Muscle of leg (tissue), 11 donors: ENCODE data around the gene ALOX12B. TPM values are rescaled to one million over a fixed set of nuclear protein-coding genes. Genes with fewer than 3 reads are reported as not detected.
"Not testable (repeated sequence)": the region's sequence is repeated elsewhere in the genome, so short reads cannot be mapped to it uniquely, and the experiment has no call there.

Experiments
- DNase-seq: peaks from one replicate; pipeline ENCODE4 v3.0.0; 2013
- H3K27ac ChIP-seq: one replicate; pipeline ENCODE4 v1.5.1; 2013; ENCODE audit warnings: mild to moderate bottlenecking, low read length, control low read depth
- H3K27me3 ChIP-seq: one replicate; pipeline ENCODE4 v1.6.1; 2013; ENCODE audit warnings: low read length; ENCODE audit not compliant: control insufficient read depth, insufficient read depth
- H3K36me3 ChIP-seq: one replicate; pipeline ENCODE4 v1.6.1; 2013; ENCODE audit warnings: low read length; ENCODE audit not compliant: control insufficient read depth, insufficient read depth
- H3K4me1 ChIP-seq: one replicate; pipeline ENCODE4 v1.6.1; 2013; ENCODE audit warnings: low read length; ENCODE audit not compliant: control insufficient read depth, insufficient read depth
- H3K4me3 ChIP-seq: one replicate; pipeline ENCODE4 v1.5.1; 2013; ENCODE audit warnings: low read length, control low read depth
- H3K9me3 ChIP-seq: replicated peaks from 2 replicates; pipeline ENCODE4 v1.6.1; 2013; ENCODE audit warnings: low read depth, low read length; ENCODE audit not compliant: control insufficient read depth
- WGBS: methylation state at CpG from one replicate; pipeline ENCODE4 v1.1.5; 2013; ENCODE audit warnings: missing lambda C conversion rate; ENCODE audit not compliant: insufficient coverage; 5-methylcytosine and 5-hydroxymethylcytosine counted together
- polyA plus RNA-seq, 8 donors: library from polyadenylated mRNA; unstranded; fragments of 120-200 nt; gene quantifications; one replicate each; pipeline versions ENCODE4 v1.2.1 to v1.2.3, GENCODE V29; 2013; ENCODE audit warnings: inconsistent platforms in 1 of 8, low replicate concordance in 1 of 8; ENCODE audit not compliant: insufficient read length in 8 of 8, insufficient read depth in 1 of 8
- total RNA-seq: library from RNA; stranded (reverse); fragments of 120-200 nt; gene quantifications from one replicate; pipeline ENCODE4 v1.2.4, GENCODE V29; 2013

ALOX12B gene
- total and polyA plus RNA-seq, 9 donors: not detected

DNA sequence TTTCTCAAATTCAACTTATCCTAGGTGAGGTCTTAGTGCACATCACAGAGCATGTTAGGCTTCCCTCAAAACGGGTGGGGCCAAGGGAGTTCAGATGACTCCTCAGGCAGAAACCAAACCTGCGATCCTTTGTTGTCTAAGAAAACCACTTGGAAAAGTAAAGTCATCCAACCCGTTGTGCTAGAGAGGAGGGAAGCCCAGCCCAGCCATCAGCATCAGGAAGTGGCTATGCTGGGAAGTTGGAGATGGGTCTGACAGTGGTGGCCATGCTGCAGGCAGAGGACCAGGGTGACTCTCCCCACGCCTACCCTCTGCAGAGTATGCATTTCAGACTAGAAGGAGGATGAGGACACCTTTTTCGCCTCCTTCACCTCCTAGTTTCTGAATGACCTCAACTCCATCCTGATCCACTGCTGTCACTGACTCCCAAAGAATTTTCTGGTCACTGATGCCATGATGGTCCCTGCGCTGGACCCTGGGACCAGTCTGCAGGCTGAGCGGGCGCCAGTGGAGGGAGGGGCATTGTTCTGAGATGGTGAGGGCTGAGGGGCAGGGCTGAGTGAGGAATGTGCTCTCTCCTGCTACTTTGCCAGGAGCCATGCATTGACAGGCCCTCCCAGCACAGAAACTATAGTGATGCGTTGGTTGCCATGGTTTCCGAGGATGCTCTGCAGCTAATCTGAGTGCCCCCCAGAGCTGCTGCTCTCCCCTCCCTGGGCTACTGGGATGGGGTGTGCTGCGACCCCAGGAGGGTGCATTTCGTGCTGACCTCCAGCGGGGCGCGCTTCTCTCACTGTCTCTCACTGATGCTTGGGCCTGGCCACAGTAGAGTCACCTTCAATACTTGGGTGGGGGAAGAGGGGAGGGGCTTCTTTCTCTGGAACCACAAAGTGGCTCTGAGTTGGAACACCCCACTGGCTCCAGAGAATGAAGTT lies 20.4 kb downstream of the ALOX12B start:
- WGBS: 55% methylated on average over 5 of the region's 15 CpGs
- H3K27me3 ChIP-seq: peaks cover 75% of the 10 kb centered on the region
- no peak for DNase-seq

DNA sequence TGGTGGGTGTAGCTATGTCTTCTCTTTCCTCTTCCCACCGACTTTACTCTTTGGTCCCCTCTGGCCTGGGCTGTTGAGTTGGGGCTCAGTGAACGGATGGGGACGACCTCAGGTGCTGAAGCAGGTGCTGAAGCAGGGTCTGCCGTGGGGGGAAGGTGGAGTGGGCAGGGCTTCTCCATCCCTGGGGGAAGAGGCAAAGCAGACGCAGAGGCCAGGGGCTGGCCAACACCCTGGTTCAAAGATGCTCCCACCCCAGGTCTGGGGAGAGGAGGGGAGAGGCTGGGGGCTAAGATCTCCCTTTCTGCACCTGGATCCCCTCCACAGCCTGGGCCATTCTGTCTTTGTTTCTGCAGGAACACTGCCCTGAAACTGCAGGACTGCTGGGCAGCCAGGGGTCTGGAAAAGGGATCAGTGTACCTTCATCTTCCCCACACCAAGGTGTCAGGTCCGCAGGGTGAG lies 22.9 kb downstream of the ALOX12B start:
- no peaks in the 10 kb centered on the region for H3K4me1 ChIP-seq
- H3K4me3 ChIP-seq: no peak overlapping the region
- WGBS: 30% methylated on average over 4 of the region's 6 CpGs
- H3K27ac ChIP-seq: no peak overlapping the region
- H3K9me3 ChIP-seq: no peaks in the 10 kb centered on the region
- H3K27me3 ChIP-seq: peaks cover 70% of the 10 kb centered on the region
- no peak for DNase-seq
- no peaks in the 10 kb centered on the region for H3K36me3 ChIP-seq

More for the DNA sequence above, 20.4 kb downstream of the ALOX12B start:
- Histone ChIP-seq H3K36me3 (no peaks in the 10 kb centered on the region), H3K4me3 (no peak overlapping the region), H3K9me3 (no peaks in the 10 kb centered on the region), H3K27ac (no peak overlapping the region), H3K4me1 (peaks cover under 1% of the 10 kb centered on the region)

DNA sequence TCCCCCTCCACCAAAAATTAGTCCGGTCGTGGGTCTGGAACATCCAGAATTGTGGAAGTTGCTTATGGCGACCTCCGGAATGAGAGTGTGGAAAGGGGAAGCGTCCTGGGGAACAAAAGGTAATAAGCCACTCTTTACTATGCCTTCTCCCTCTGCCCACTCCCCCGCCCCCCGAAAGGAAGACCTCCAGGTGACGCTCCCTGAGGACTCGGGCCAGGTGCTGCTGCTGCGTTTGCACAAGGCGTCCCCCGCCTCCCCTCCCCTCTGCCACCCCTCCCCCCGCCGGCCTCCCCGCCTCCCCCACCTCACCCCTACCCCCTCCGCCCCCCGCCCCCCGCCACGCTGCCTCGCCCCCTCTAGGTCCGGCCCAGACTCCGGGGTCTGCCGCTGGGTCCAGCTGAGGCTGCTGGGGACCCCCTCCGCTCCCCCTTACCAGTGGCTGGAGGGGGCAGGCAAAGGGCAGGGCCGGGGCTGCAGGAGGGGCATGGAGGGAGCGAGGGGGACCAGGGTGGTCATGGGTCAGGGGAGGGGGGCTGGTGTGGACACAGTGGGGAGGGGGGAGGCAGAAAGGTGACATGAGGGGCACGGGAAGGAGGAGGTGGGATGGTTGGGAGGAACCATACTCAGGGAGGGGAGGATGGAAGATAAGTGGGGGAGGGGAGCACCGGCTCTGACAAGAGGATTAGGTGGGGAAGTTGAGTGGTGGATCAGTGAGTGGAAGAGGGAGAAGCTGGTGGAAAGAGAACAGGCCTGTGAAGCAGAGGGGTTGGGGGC lies 23.6 kb downstream of the ALOX12B start:
- DNase-seq: no peak
- Histone ChIP-seq H3K27ac (no peak overlapping the region), H3K36me3 (no peaks in the 10 kb centered on the region), H3K27me3 (peaks cover 70% of the 10 kb centered on the region), H3K9me3 (no peaks in the 10 kb centered on the region), H3K4me3 (no peak overlapping the region), H3K4me1 (no peaks in the 10 kb centered on the region)
- WGBS: 4% methylated on average over 4 of the region's 28 CpGs

DNA sequence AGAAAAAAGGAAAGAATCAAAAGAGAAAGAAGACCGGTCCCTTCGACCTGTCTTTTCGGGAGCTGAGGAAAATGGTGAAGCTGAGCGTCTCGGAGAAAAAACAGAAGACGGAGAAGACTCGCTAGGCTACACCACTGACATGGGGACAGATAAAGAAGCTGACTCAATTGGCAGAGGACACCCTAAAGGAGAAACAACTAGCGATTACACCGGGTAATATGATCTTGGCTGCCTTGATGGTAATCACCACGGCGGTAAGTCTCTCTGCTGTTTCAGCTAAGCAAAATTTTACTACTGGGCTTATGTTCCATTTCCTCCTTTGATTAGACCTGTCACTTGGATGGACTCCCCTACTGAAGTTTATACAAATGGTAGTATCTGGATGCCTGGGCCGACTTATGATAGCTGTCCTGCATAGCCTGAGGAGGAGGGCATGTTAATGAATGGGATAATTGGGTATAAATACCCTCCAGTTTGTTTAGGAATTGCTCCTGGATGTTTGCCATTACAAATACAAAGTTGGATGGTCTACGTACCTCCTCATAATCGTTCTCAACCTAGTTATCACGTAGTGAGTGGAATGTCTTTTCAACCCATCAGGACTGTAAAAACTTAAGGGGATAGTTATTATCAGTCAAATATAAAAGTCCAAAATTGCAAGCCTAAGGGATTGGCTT lies 24.6 kb downstream of the ALOX12B start:
- peaks cover 72% of the 10 kb centered on the region for H3K27me3 ChIP-seq
- 3% methylated on average over 9 of the region's 15 CpGs for WGBS
- no peak overlapping the region for H3K27ac ChIP-seq
- no peak for DNase-seq
- no peak overlapping the region for H3K4me3 ChIP-seq
- no peaks in the 10 kb centered on the region for H3K36me3 ChIP-seq
- H3K4me1 ChIP-seq: no peaks in the 10 kb centered on the region
- no peaks in the 10 kb centered on the region for H3K9me3 ChIP-seq

DNA sequence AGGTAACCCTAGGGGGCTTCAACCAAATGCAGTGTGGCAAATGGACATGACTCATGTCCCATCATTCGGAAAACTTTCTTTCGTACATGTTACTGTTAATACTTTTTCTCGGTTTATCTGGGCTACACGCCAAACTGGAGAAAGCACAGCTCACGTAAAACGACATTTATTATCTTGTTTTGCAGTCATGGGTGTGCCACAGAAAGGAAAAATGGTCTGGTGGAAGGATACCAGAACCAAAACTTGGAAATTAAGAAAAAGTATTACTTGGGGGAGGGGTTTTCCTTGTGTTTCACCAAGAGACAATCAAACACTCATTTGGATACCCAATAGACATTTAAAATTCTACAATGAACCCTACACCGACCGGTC lies 25.1 kb downstream of the ALOX12B start:
- 29% methylated on average over 6 of the region's 8 CpGs for WGBS
- no peak for DNase-seq
- no peak overlapping the region for H3K27ac ChIP-seq
- no peaks in the 10 kb centered on the region for H3K36me3 ChIP-seq
- H3K27me3 ChIP-seq: peaks cover 71% of the 10 kb centered on the region
- H3K4me1 ChIP-seq: no peaks in the 10 kb centered on the region
- no peaks in the 10 kb centered on the region for H3K9me3 ChIP-seq
- no peak overlapping the region for H3K4me3 ChIP-seq

DNA sequence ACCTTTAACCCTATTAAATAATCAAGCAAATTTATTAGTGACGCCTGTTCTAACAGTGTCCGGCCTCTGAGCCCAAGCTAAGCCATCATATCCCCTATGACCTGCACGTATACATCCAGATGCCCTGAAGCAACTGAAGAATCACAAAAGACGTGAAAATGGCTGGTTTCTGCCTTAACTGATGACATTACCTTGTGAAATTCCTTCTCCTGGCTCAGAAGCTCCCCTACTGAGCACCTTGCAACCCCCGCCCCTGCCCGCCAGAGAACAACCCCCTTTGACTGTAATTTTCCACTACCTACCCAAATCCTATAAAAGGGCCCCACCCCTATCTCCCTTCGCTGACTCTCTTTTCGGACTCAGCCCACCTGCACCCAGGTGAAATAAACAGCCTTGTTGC lies 25.7 kb downstream of the ALOX12B start:
- not testable (repeated sequence) for H3K4me3 ChIP-seq, H3K36me3 ChIP-seq, H3K4me1 ChIP-seq, H3K27ac ChIP-seq, H3K9me3 ChIP-seq, DNase-seq
- peaks cover 67% of the 10 kb centered on the region for H3K27me3 ChIP-seq
- 19% methylated on average over 6 of the region's 8 CpGs for WGBS

DNA sequence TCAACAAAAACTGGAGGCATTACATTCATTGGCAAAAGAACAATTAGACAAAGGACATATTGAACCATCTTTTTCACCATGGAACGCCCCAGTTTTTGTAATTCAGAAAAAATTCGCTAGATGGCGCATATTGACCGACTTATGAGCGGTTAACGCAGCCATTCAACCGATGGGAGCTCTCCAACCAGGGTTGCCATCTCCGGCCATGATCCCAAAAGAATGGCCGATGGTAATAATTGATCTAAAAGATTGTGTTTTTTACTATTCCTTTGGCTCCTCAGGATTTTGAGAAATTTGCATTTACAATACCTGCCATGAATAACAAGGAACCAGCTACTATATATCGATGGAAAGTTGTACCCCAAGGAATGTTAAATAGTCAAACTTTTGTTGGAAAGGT lies 27.2 kb downstream of the ALOX12B start:
- DNase-seq: peak; percentile 84

DNA sequence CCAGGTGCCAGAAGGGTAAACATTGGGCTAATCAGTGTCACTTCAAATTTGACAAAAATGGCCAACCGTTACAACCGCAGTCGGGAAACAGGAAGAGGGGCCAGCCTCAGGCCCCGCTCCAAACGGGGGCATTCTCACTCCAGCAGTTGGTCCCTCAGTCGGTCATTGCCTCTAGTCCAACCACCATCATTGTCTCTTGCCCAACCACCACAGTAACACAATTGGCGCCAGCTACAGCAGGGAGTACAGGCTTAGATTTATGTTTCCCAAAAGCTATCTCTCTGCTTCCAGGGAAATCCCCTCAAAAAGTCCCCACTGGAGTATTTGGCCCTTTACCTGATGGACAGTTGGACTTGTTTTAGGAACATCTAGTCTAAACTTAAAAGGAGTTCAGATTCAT lies 28.4 kb downstream of the ALOX12B start:
- Histone ChIP-seq H3K27me3 (peaks cover 56% of the 10 kb centered on the region), H3K27ac (no peak overlapping the region), H3K36me3 (no peaks in the 10 kb centered on the region), H3K4me1 (no peaks in the 10 kb centered on the region), H3K4me3 (no peak overlapping the region), H3K9me3 (no peaks in the 10 kb centered on the region)
- 23% methylated on average over 7 of the region's 7 CpGs for WGBS
- DNase-seq: no peak

More for the DNA sequence above, 27.2 kb downstream of the ALOX12B start:
- 0% methylated on average over 7 of the region's 10 CpGs for WGBS
- peaks cover 67% of the 10 kb centered on the region for H3K27me3 ChIP-seq
- no peaks in the 10 kb centered on the region for H3K4me1 ChIP-seq
- no peak overlapping the region for H3K4me3 ChIP-seq
- no peaks in the 10 kb centered on the region for H3K36me3 ChIP-seq
- no peaks in the 10 kb centered on the region for H3K9me3 ChIP-seq
- no peak overlapping the region for H3K27ac ChIP-seq

DNA sequence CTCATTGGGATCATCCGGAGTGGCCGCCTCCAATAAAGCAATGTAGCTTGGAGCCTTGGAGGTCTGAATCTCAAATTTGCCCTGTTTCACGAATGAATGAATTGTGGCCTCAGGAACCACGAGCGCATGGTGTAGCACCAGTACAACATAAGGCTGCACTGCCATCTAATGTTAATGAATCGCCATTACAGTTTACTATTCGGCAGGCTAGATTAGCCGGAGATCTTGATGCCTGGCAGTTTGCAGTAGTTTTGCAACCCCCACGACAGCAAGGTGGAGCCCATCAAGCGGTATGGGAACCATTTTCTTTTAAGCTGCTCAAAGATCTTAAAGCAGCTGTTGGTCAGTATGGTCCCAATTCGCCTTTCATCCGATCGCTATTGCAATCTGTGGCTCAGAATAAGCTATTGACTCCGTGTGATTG lies 29.8 kb downstream of the ALOX12B start:
- Histone ChIP-seq H3K27me3 (peaks cover 43% of the 10 kb centered on the region), H3K27ac (no peak overlapping the region), H3K36me3 (no peaks in the 10 kb centered on the region), H3K4me1 (no peaks in the 10 kb centered on the region), H3K9me3 (no peaks in the 10 kb centered on the region), H3K4me3 (no peak overlapping the region)
- 5% methylated on average over 11 of the region's 14 CpGs for WGBS
- DNase-seq: peak; percentile 80
